Karpas-422 (cell line): Measurements from ENCODE around the gene THAP11. TPM values are rescaled to one million over a fixed set of nuclear protein-coding genes. Genes with fewer than 3 reads are reported as not detected.

ENCODE experiments used
- DNase-seq: peaks from one replicate; pipeline ENCODE4 v3.0.0-alpha.2; 2015
- H2AFZ ChIP-seq: fragments of 200-600 bp; sonication (generic); 2 replicates; pipeline ENCODE4 v1.6.1; 2014; ENCODE audit warnings: antibody characterized with exemption, low read length, mixed read lengths
- H3K27ac ChIP-seq: fragments of 200-600 bp; sonication (generic); 2 replicates; pipeline ENCODE4 v1.5.1; 2014; ENCODE audit warnings: mild to moderate bottlenecking, low read length, moderate library complexity
- H3K27me3 ChIP-seq: fragments of 200-600 bp; sonication (generic); 2 replicates; pipeline ENCODE4 v1.6.1; 2014; ENCODE audit warnings: low read length, mixed read lengths
- H3K36me3 ChIP-seq: fragments of 200-600 bp; sonication (generic); 2 replicates; pipeline ENCODE4 v1.6.1; 2014; ENCODE audit warnings: low read length, mixed read lengths; ENCODE audit not compliant: insufficient read depth
- H3K4me1 ChIP-seq: fragments of 200-600 bp; sonication (generic); 2 replicates; pipeline ENCODE4 v1.6.1; 2014; ENCODE audit warnings: mild to moderate bottlenecking, low read length, mixed read lengths
- H3K4me2 ChIP-seq: fragments of 200-600 bp; sonication (generic); 2 replicates; pipeline ENCODE4 v1.6.1; 2014; ENCODE audit warnings: low read length, low read depth, mild to moderate bottlenecking; ENCODE audit not compliant: poor library complexity, severe bottlenecking
- H3K4me3 ChIP-seq: fragments of 200-600 bp; sonication (generic); 2 replicates; pipeline ENCODE4 v1.5.1; 2014; ENCODE audit warnings: mild to moderate bottlenecking, antibody characterized with exemption, low read length, mixed read lengths
- H3K79me2 ChIP-seq: fragments of 200-600 bp; sonication (generic); 2 replicates; pipeline ENCODE4 v1.6.1; 2014; ENCODE audit warnings: mild to moderate bottlenecking, low read length, mixed read lengths
- H3K9ac ChIP-seq: fragments of 200-600 bp; sonication (generic); 2 replicates; pipeline ENCODE4 v1.6.0; 2014; ENCODE audit warnings: low read length
- H3K9me2 ChIP-seq: fragments of 200-600 bp; sonication (generic), shearing (Covaris generic); replicated peaks from 2 replicates; pipeline ENCODE4 v1.6.0; 2014; ENCODE audit warnings: mild to moderate bottlenecking, low read length, moderate library complexity; ENCODE audit not compliant: insufficient read depth
- H3K9me3 ChIP-seq: fragments of 300-700, 200-600 bp; sonication (generic); 2 replicates; pipeline ENCODE4 v1.6.1; 2014; ENCODE audit warnings: low read length, mixed read lengths
- H4K20me1 ChIP-seq: fragments of 200-600 bp; sonication (generic); 2 replicates; pipeline ENCODE4 v1.6.1; 2014; ENCODE audit warnings: mild to moderate bottlenecking, antibody characterized with exemption, low read length, low read depth; ENCODE audit not compliant: insufficient read depth
- total RNA-seq: library from RNA; depleted of rRNA; stranded (reverse); fragments of >200 nt; shearing (Covaris generic); gene quantifications from 2 replicates; pipeline ENCODE4 v1.2.3, GENCODE V29; 2014; ENCODE audit warnings: low replicate concordance

Gene THAP11
- total RNA-seq, 1 experiment from 2014 or later: 57.1 TPM

- Histone ChIP-seq H3K9ac (peak overlapping the region; percentile 98), H3K9me2 (no peaks in the 10 kb centered on the region), H3K27ac (peak overlapping the region; percentile 86; the same call in 1 of the 2 replicates)
These were observed 6.0 kb downstream of the THAP11 start for GRCh38 chr16:67848118-67848517.

GRCh38 chr16:67853670-67854069 lies 11.6 kb downstream of the THAP11 start:
- Histone ChIP-seq H3K4me2 (no peak overlapping the region), H2AFZ (no peak overlapping the region), H3K27me3 (no peaks in the 10 kb centered on the region), H4K20me1 (peaks cover 25% of the 10 kb centered on the region; the same call in 1 of the 2 replicates), H3K9me2 (no peaks in the 10 kb centered on the region), H3K79me2 (peaks cover 96% of the 10 kb centered on the region), H3K27ac (no peak overlapping the region), H3K36me3 (peaks cover 5% of the 10 kb centered on the region; the same call in 1 of the 2 replicates), H3K4me1 (no peaks in the 10 kb centered on the region), H3K9me3 (no peaks in the 10 kb centered on the region), H3K4me3 (no peak overlapping the region), H3K9ac (no peak overlapping the region)
- no peak for DNase-seq

More at GRCh38 chr16:67848118-67848517, 6.0 kb downstream of the THAP11 start:
- DNase-seq: peak; percentile 12
- Histone ChIP-seq H4K20me1 (peaks cover 19% of the 10 kb centered on the region; the same call in 1 of the 2 replicates), H3K4me2 (peak overlapping the region; percentile 92), H2AFZ (no peak overlapping the region), H3K36me3 (peaks cover 8% of the 10 kb centered on the region; the same call in 1 of the 2 replicates), H3K79me2 (peaks cover 89% of the 10 kb centered on the region), H3K4me1 (peaks cover 38% of the 10 kb centered on the region), H3K4me3 (peak overlapping the region; percentile 100), H3K27me3 (no peaks in the 10 kb centered on the region), H3K9me3 (no peaks in the 10 kb centered on the region)

GRCh38 chr16:67855789-67856188 lies 13.7 kb downstream of the THAP11 start:
- Histone ChIP-seq H3K9ac (no peak overlapping the region), H3K9me3 (no peaks in the 10 kb centered on the region), H3K4me3 (no peak overlapping the region), H3K4me1 (peaks cover 17% of the 10 kb centered on the region), H3K4me2 (no peak overlapping the region), H2AFZ (no peak overlapping the region), H3K36me3 (no peaks in the 10 kb centered on the region), H3K79me2 (peaks cover 98% of the 10 kb centered on the region), H3K27ac (no peak overlapping the region), H3K27me3 (no peaks in the 10 kb centered on the region), H4K20me1 (peaks cover 25% of the 10 kb centered on the region; the same call in 1 of the 2 replicates), H3K9me2 (no peaks in the 10 kb centered on the region)
- DNase-seq: no peak

- H4K20me1 ChIP-seq: peaks cover 37% of the 10 kb centered on the region
- no peak overlapping the region for H3K4me3 ChIP-seq
- H3K79me2 ChIP-seq: peaks cover 98% of the 10 kb centered on the region
- H3K4me1 ChIP-seq: peaks cover 20% of the 10 kb centered on the region
- no peaks in the 10 kb centered on the region for H3K9me2 ChIP-seq
- no peak overlapping the region for H3K4me2 ChIP-seq
- no peaks in the 10 kb centered on the region for H3K9me3 ChIP-seq
- H2AFZ ChIP-seq: no peak overlapping the region
- no peak overlapping the region for H3K27ac ChIP-seq
- DNase-seq: no peak
- no peak overlapping the region for H3K9ac ChIP-seq
- H3K27me3 ChIP-seq: no peaks in the 10 kb centered on the region
- no peaks in the 10 kb centered on the region for H3K36me3 ChIP-seq
These were observed 14.9 kb downstream of the THAP11 start for GRCh38 chr16:67856927-67857546.

GRCh38 chr16:67857547-67858233 lies 15.6 kb downstream of the THAP11 start:
- H3K79me2 ChIP-seq: peaks cover 100% of the 10 kb centered on the region
- no peaks in the 10 kb centered on the region for H3K36me3 ChIP-seq
- peaks cover 20% of the 10 kb centered on the region for H3K4me1 ChIP-seq
- H3K4me2 ChIP-seq: no peak overlapping the region
- no peaks in the 10 kb centered on the region for H3K9me3 ChIP-seq
- no peak for DNase-seq
- no peak overlapping the region for H2AFZ ChIP-seq
- H3K9me2 ChIP-seq: no peaks in the 10 kb centered on the region
- H3K27me3 ChIP-seq: no peaks in the 10 kb centered on the region
- peaks cover 41% of the 10 kb centered on the region for H4K20me1 ChIP-seq
- H3K4me3 ChIP-seq: no peak overlapping the region
- no peak overlapping the region for H3K9ac ChIP-seq
- no peak overlapping the region for H3K27ac ChIP-seq

- H2AFZ ChIP-seq: no peak overlapping the region
- no peaks in the 10 kb centered on the region for H3K9me2 ChIP-seq
- peaks cover 20% of the 10 kb centered on the region for H3K4me1 ChIP-seq
- no peak overlapping the region for H3K4me2 ChIP-seq
- DNase-seq: no peak
- H4K20me1 ChIP-seq: peaks cover 41% of the 10 kb centered on the region
- no peaks in the 10 kb centered on the region for H3K27me3 ChIP-seq
- no peak overlapping the region for H3K4me3 ChIP-seq
- no peaks in the 10 kb centered on the region for H3K9me3 ChIP-seq
- no peaks in the 10 kb centered on the region for H3K36me3 ChIP-seq
- no peak overlapping the region for H3K27ac ChIP-seq
- H3K9ac ChIP-seq: no peak overlapping the region
- peaks cover 100% of the 10 kb centered on the region for H3K79me2 ChIP-seq
These were observed 16.4 kb downstream of the THAP11 start for GRCh38 chr16:67858500-67858899.

- H2AFZ ChIP-seq: no peak overlapping the region
- no peaks in the 10 kb centered on the region for H3K9me2 ChIP-seq
- H3K79me2 ChIP-seq: peaks cover 91% of the 10 kb centered on the region
- no peaks in the 10 kb centered on the region for H3K27me3 ChIP-seq
- peaks cover 20% of the 10 kb centered on the region for H3K4me1 ChIP-seq
- peaks cover 9% of the 10 kb centered on the region; the same call in 1 of the 2 replicates for H3K36me3 ChIP-seq
- no peak overlapping the region for H3K4me3 ChIP-seq
- H3K9me3 ChIP-seq: no peaks in the 10 kb centered on the region
- H3K9ac ChIP-seq: peak overlapping the region; percentile 19; the same call in 1 of the 2 replicates
- peak overlapping the region; percentile 60 for H3K27ac ChIP-seq
- H4K20me1 ChIP-seq: peaks cover 32% of the 10 kb centered on the region
- DNase-seq: peak; percentile 58
- H3K4me2 ChIP-seq: peak overlapping the region; percentile 29
These were observed 18.7 kb downstream of the THAP11 start for GRCh38 chr16:67860589-67861398.

GRCh38 chr16:67861877-67862276 lies 19.8 kb downstream of the THAP11 start:
- Histone ChIP-seq H4K20me1 (peaks cover 26% of the 10 kb centered on the region), H3K9me2 (no peaks in the 10 kb centered on the region), H3K36me3 (peaks cover 9% of the 10 kb centered on the region; the same call in 1 of the 2 replicates), H3K4me1 (peaks cover 20% of the 10 kb centered on the region), H3K4me3 (no peak overlapping the region), H3K79me2 (peaks cover 80% of the 10 kb centered on the region), H3K9me3 (no peaks in the 10 kb centered on the region), H3K27ac (no peak overlapping the region), H3K4me2 (no peak overlapping the region), H3K27me3 (no peaks in the 10 kb centered on the region), H2AFZ (no peak overlapping the region), H3K9ac (no peak overlapping the region)
- DNase-seq: no peak
